IMR-90 (cell line): ENCODE measurements around the gene TMC7. TPM values are rescaled to one million over a fixed set of nuclear protein-coding genes. Genes with fewer than 3 reads are reported as not detected.

Experiments used
- ATAC-seq: fragments of 200-7000 bp; cut with Tn5 transposase; 2 replicates; pipeline ENCODE4 v1.9.1; 2020; ENCODE audit warnings: low read depth, mild to moderate bottlenecking, moderate library complexity
- BruUV-seq: library from RNA; stranded (reverse); fragments of 400-500 nt; replicated peaks from 2 replicates; lab custom pipeline; 2021; lab: Mats Ljungman, UMichigan
- CTCF ChIA-PET: fragments of 300-600 bp; formaldehyde crosslinking; extraction: SDS; loops from one replicate; lab custom pipeline; 2021; ENCODE audit warnings: antibody characterized with exemption; lab: Yijun Ruan, JAX
- POLR2A ChIA-PET: fragments of 300-600 bp; sonication (Branson Sonifier 250); formaldehyde crosslinking; loops from one replicate; lab custom pipeline; 2022; ENCODE audit warnings: antibody characterized with exemption; ENCODE audit not compliant: unreplicated experiment; lab: Charles Lee
- DNase-seq: peaks from one replicate; pipeline ENCODE4 v3.0.0; 2013
- H2AFZ ChIP-seq: replicated peaks from 2 replicates; pipeline ENCODE3; 2013; ENCODE audit warnings: low read length, mild to moderate bottlenecking; ENCODE audit not compliant: poor library complexity
- H2AK5ac ChIP-seq: 2 replicates; pipeline ENCODE4 v1.6.1; 2013; ENCODE audit warnings: low read depth, low read length, inconsistent platforms
- H2AK9ac ChIP-seq: replicated peaks from 2 replicates; pipeline ENCODE3; 2013; ENCODE audit warnings: mild to moderate bottlenecking, low read depth, low read length, moderate library complexity; ENCODE audit not compliant: poor library complexity
- H2BK120ac ChIP-seq: 2 replicates; pipeline ENCODE4 v1.6.1; 2013; ENCODE audit warnings: low read depth, low read length, inconsistent platforms
- H2BK15ac ChIP-seq: 3 replicates; pipeline ENCODE4 v1.6.1; 2013; ENCODE audit warnings: low read depth, low read length, inconsistent platforms
- H2BK20ac ChIP-seq: 2 replicates; pipeline ENCODE4 v1.6.1; 2013; ENCODE audit warnings: low read depth, mild to moderate bottlenecking, inconsistent platforms, low read length, moderate library complexity
- H2BK5ac ChIP-seq: 2 replicates; pipeline ENCODE4 v1.6.1; 2013; ENCODE audit warnings: mild to moderate bottlenecking, low read depth, low read length, inconsistent platforms; ENCODE audit not compliant: poor library complexity, severe bottlenecking
- H3K14ac ChIP-seq: replicated peaks from 2 replicates; pipeline ENCODE4 v1.6.1; 2013; ENCODE audit warnings: low read depth, low read length, inconsistent platforms
- H3K18ac ChIP-seq: 2 replicates; pipeline ENCODE4 v1.6.1; 2013; ENCODE audit warnings: low read depth, low read length, control low read depth
- H3K23ac ChIP-seq: 2 replicates; pipeline ENCODE4 v1.6.1; 2013; ENCODE audit warnings: low read depth, low read length, inconsistent platforms
- H3K27ac ChIP-seq: 2 replicates; pipeline ENCODE4 v1.5.1; 2013; ENCODE audit warnings: mild to moderate bottlenecking, control low read depth, low read length; ENCODE audit not compliant: insufficient read depth
- H3K27me3 ChIP-seq: 2 replicates; pipeline ENCODE4 v1.6.1; 2013; ENCODE audit warnings: low read length; ENCODE audit not compliant: control insufficient read depth, insufficient read depth
- H3K36me3 ChIP-seq: 2 replicates; pipeline ENCODE4 v1.6.1; 2013; ENCODE audit warnings: low read length, mixed read lengths; ENCODE audit not compliant: control insufficient read depth, insufficient read depth
- H3K4ac ChIP-seq: 2 replicates; pipeline ENCODE4 v1.6.1; 2013; ENCODE audit warnings: low read depth, low read length, inconsistent platforms
- H3K4me1 ChIP-seq: 2 replicates; pipeline ENCODE4 v1.6.1; 2013; ENCODE audit warnings: low read length, mixed read lengths; ENCODE audit not compliant: control insufficient read depth, insufficient read depth
- H3K4me2 ChIP-seq: 2 replicates; pipeline ENCODE4 v1.6.1; 2013; ENCODE audit warnings: low read depth, mild to moderate bottlenecking, control low read depth, low read length, moderate library complexity
- H3K4me3 ChIP-seq: 2 replicates; pipeline ENCODE4 v1.5.1; 2013; ENCODE audit warnings: low read depth, mild to moderate bottlenecking, control low read depth, low read length, moderate library complexity; ENCODE audit not compliant: insufficient read depth
- H3K56ac ChIP-seq: 2 replicates; pipeline ENCODE4 v1.6.1; 2013; ENCODE audit warnings: low read length, inconsistent platforms; ENCODE audit not compliant: insufficient read depth; ENCODE audit errors: extremely low read depth
- H3K79me1 ChIP-seq, 2 experiments: 2 replicates each; pipeline ENCODE4 v1.6.1; 2013; ENCODE audit warnings: low read length in 2 of 2, inconsistent platforms in 1 of 2, low read depth in 1 of 2
- H3K9ac ChIP-seq: 2 replicates; pipeline ENCODE4 v1.6.1; 2013; ENCODE audit warnings: low read depth, low read length, control low read depth
- H3K9me1 ChIP-seq: 2 replicates; pipeline ENCODE4 v1.6.1; 2013; ENCODE audit warnings: low read length, inconsistent platforms; ENCODE audit not compliant: insufficient read depth
- H3K9me3 ChIP-seq: 2 replicates; pipeline ENCODE4 v1.6.1; 2013; ENCODE audit warnings: low read length; ENCODE audit not compliant: control insufficient read depth, insufficient read depth
- H4K20me1 ChIP-seq: 2 replicates; pipeline ENCODE4 v1.6.1; 2013; ENCODE audit warnings: low read length, inconsistent platforms; ENCODE audit not compliant: insufficient read depth
- H4K5ac ChIP-seq: 2 replicates; pipeline ENCODE4 v1.6.1; 2013; ENCODE audit warnings: mild to moderate bottlenecking, low read depth, low read length, control low read depth
- H4K8ac ChIP-seq, 2 experiments: 2 replicates each; pipeline ENCODE4 v1.6.1; 2013; ENCODE audit warnings: low read depth in 2 of 2, low read length in 2 of 2, control low read depth in 1 of 2, inconsistent platforms in 1 of 2
- H4K91ac ChIP-seq: 2 replicates; pipeline ENCODE4 v1.6.1; 2013; ENCODE audit warnings: low read depth, low read length, inconsistent platforms; ENCODE audit not compliant: insufficient read depth
- BHLHE40 ChIP-seq: fragments of 150-350 bp; IDR thresholded peaks from 2 replicates; pipeline ENCODE4 v1.6.1; 2016; ENCODE audit warnings: mild to moderate bottlenecking, low read depth, low read length
- CEBPB ChIP-seq: IDR thresholded peaks from 2 replicates; pipeline ENCODE4 v1.6.1; 2012; ENCODE audit warnings: low read depth, low read length, improper control_type of control experiment
- CHD1 ChIP-seq: IDR thresholded peaks from 2 replicates; pipeline ENCODE4 v1.6.1; 2012; ENCODE audit warnings: low read depth, low read length, improper control_type of control experiment
- ELK1 ChIP-seq: fragments of 150-350 bp; IDR thresholded peaks from 2 replicates; pipeline ENCODE4 v1.6.1; 2016; ENCODE audit warnings: low read depth, mild to moderate bottlenecking, low read length, moderate library complexity, borderline replicate concordance
- FOS ChIP-seq: fragments of 150-350 bp; IDR thresholded peaks from 2 replicates; pipeline ENCODE4 v1.6.1; 2016; ENCODE audit warnings: low read depth, low read length
- MAFK ChIP-seq: IDR thresholded peaks from 2 replicates; pipeline ENCODE4 v1.6.1; 2012; ENCODE audit warnings: low read depth, low read length, improper control_type of control experiment
- MAZ ChIP-seq: IDR thresholded peaks from 2 replicates; pipeline ENCODE4 v1.6.1; 2012; ENCODE audit warnings: low read depth, mild to moderate bottlenecking, low read length, improper control_type of control experiment, moderate library complexity, borderline replicate concordance
- MXI1 ChIP-seq: IDR thresholded peaks from 2 replicates; pipeline ENCODE4 v1.6.1; 2012; ENCODE audit warnings: low read depth, mild to moderate bottlenecking, low read length, moderate library complexity, borderline replicate concordance
- NFE2L2 ChIP-seq: fragments of 150-350 bp; IDR thresholded peaks from 2 replicates; pipeline ENCODE4 v1.6.1; 2016; ENCODE audit warnings: low read depth, mild to moderate bottlenecking, low read length
- POLR2A ChIP-seq: IDR thresholded peaks from 2 replicates; pipeline ENCODE4 v1.6.1; 2012; ENCODE audit warnings: mild to moderate bottlenecking, low read depth, low read length
- RAD21 ChIP-seq: IDR thresholded peaks from 2 replicates; pipeline ENCODE4 v1.6.1; 2012; ENCODE audit warnings: low read length, improper control_type of control experiment
- RCOR1 ChIP-seq: IDR thresholded peaks from 2 replicates; pipeline ENCODE4 v1.6.1; 2012; ENCODE audit warnings: mild to moderate bottlenecking, low read length, improper control_type of control experiment; ENCODE audit not compliant: insufficient replicate concordance
- RFX5 ChIP-seq: IDR thresholded peaks from 2 replicates; pipeline ENCODE4 v1.8.0; 2012; ENCODE audit warnings: low read depth, mild to moderate bottlenecking, low read length, moderate library complexity
- SMC3 ChIP-seq: fragments of 150-350 bp; IDR thresholded peaks from 2 replicates; pipeline ENCODE4 v1.6.1; 2016; ENCODE audit warnings: low read depth, mild to moderate bottlenecking, antibody characterized with exemption, low read length, moderate library complexity
- USF2 ChIP-seq: fragments of 150-350 bp; IDR thresholded peaks from 2 replicates; pipeline ENCODE4 v1.6.1; 2017; ENCODE audit warnings: mild to moderate bottlenecking, antibody characterized with exemption, low read length, low read depth
- WGBS, 2 experiments: methylation state at CpG; one replicate each; pipeline versions ENCODE4 v1.1.5 to v1.1.7; 2013; ENCODE audit warnings: missing lambda C conversion rate in 2 of 2; ENCODE audit not compliant: insufficient read length in 1 of 2; ENCODE audit errors: extremely low coverage in 2 of 2; 5-methylcytosine and 5-hydroxymethylcytosine counted together
- dilution Hi-C: fragments of 300-500 bp; cut with HindIII; formaldehyde crosslinking; loops from one replicate; pipeline ENCODE4 v1.14.3; 2018; ENCODE audit warnings: low sequenced_read_pairs; ENCODE audit not compliant: unreplicated experiment
- in situ Hi-C: fragments of 300-500 bp; cut with MboI; formaldehyde crosslinking; loops from 3 replicates; pipeline ENCODE4 v1.14.3; 2019; ENCODE audit warnings: low sequenced_read_pairs, inconsistent platforms, mixed read lengths
- intact Hi-C: fragments of 100-400 bp; cut with micrococcal nuclease; formaldehyde crosslinking; loops from 2 replicates; pipeline ENCODE4 v1.10.0; 2022
- polyA plus RNA-seq, 3 experiments: library from polyadenylated mRNA; depleted of rRNA; stranded (reverse); fragments of >200 nt; gene quantifications; 2 replicates each; pipeline ENCODE4 v1.2.3, GENCODE V29; 2012; ENCODE audit warnings: low replicate concordance in 1 of 3
- total RNA-seq: library from RNA; depleted of rRNA; stranded (reverse); fragments of >200 nt; gene quantifications from 2 replicates; pipeline ENCODE4 v1.2.3, GENCODE V29; 2012

TMC7 gene
- total and polyA plus RNA-seq, 2 of the 4 experiments (the other 2 are of a cell fraction) = 0.27 to 0.36 TPM

DNA sequence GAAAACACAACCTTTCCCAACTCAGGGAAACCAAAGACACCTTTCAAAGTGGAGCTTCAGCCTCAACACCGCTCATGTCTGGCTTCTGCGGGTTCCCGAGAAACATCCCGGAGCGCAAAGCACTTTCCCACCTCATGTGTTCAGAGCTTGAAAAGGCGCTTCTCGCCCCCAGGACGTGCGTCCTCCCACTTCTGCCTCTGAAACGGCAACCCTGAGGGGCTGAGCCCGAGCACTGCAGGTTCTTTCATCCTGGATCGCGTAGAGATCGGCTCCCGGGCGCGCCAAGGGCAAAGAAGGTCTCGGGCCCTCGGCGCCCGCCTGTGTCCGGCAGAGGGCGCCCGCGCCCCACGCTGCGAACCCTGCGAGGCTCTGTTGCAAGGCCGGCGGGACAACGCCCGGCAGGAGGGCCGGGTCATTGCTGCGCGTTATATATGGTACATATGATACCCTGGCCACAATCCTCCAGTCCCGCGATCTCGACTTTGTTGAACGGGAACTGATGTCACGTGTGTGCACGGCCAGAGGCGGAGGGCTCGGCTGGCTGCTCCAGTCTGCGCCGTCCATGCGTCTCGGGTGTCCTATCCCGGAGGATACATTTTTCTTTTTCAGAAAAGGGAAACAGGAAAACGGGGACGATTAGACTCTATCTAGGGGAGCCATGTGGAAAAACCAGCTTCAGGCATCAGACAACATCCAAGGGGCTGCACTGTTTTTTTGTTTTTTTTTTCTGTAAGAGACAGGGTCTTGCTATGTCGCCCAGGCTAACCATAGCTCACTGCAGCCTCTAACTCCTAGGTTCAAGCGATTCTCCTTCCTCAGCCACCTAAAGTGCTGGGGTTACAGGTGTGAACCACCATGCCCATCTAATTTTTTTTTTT lies 102.8 kb downstream of the TMC7 start:
- peak overlapping the region; percentile 23 to 90; a peak in 2 of 4 replicates for H4K8ac ChIP-seq
- 1% methylated on average over 15 of the region's 52 CpGs; no CpG with 5 or more reads in 1 of the 2 experiments for WGBS, 2 experiments
- no peak overlapping the region; the same call in 2 of the 3 replicates for H2BK15ac ChIP-seq
- H3K4me1 ChIP-seq = peaks cover 2% of the 10 kb centered on the region
- no peaks in the 10 kb centered on the region for H4K20me1 ChIP-seq
- H3K56ac ChIP-seq = peak overlapping the region; percentile 76; the same call in 1 of the 2 replicates
- in situ Hi-C loops = loop anchor here (5.0 kb wide), 2 partner anchors 291 to 416 kb away; no protein-coding TSS in a partner anchor
- H2BK5ac ChIP-seq = no peak overlapping the region
- H3K4me2 ChIP-seq = peak overlapping the region; percentile 85
- intact Hi-C loops = loop anchor here (1.0 to 5.0 kb wide), 6 partner anchors 27 to 436 kb away; partner anchors contain the start of genes CCP110, GDE1 and ITPRIPL2
- H4K5ac ChIP-seq = peak overlapping the region; percentile 3; the same call in 1 of the 2 replicates
- peak overlapping the region; percentile 86 for H2AFZ ChIP-seq
- H3K14ac ChIP-seq = peak overlapping the region; percentile 73
- peak overlapping the region; percentile 50 for H3K9ac ChIP-seq
- no peak overlapping the region for H3K18ac ChIP-seq
- no peaks in the 10 kb centered on the region for H3K36me3 ChIP-seq
- H3K4me3 ChIP-seq = peak overlapping the region; percentile 41
- no peaks in the 10 kb centered on the region for H3K27me3 ChIP-seq
- H2AK5ac ChIP-seq = no peak overlapping the region; the same call in 1 of the 2 replicates
- peak; percentile 99 for ATAC-seq
- BruUV-seq = no TSS peak
- peak overlapping the region; percentile 86; the same call in 1 of the 2 replicates for H3K23ac ChIP-seq
- dilution Hi-C loops = no loop called here
- H3K27ac ChIP-seq = peak overlapping the region; percentile 0; the same call in 1 of the 2 replicates
- peak; percentile 91 for DNase-seq
- POLR2A ChIA-PET = no interaction called here
- H3K4ac ChIP-seq = peak overlapping the region; percentile 78
- H3K9me3 ChIP-seq = no peaks in the 10 kb centered on the region
- H3K9me1 ChIP-seq = no peaks in the 10 kb centered on the region
- peak overlapping the region; percentile 31 for H2AK9ac ChIP-seq
- H2BK20ac ChIP-seq = peak overlapping the region; percentile 38; the same call in 1 of the 2 replicates
- H4K91ac ChIP-seq = peak overlapping the region; percentile 37; the same call in 1 of the 2 replicates
- no peaks in the 10 kb centered on the region for H3K79me1 ChIP-seq
- CTCF ChIA-PET = interaction anchor here (0.5 to 2.1 kb wide), 16 partner anchors 14 to 1602 kb away, joined by 3 to 7 read pairs (median 3); partner anchors contain the start of gene ITPRIPL2
- H2BK120ac ChIP-seq = peak overlapping the region; percentile 60
- no peak for TF ChIP-seq FOS
- TF ChIP-seq NFE2L2 = no peak
- peak; percentile 89 for TF ChIP-seq USF2
- TF ChIP-seq MAZ = 0 out of 2 replicates have a peak, but pooled peaks have one; percentile 21
- peak; percentile 51; the same call in 1 of the 2 replicates for TF ChIP-seq POLR2A
- TF ChIP-seq SMC3 = peak; percentile 99
- no peak for TF ChIP-seq CHD1
- peak; percentile 91 for TF ChIP-seq CEBPB
- no peak for TF ChIP-seq MAFK
- peak; percentile 61; the same call in 1 of the 2 replicates for TF ChIP-seq MXI1
- peak; percentile 99 for TF ChIP-seq RAD21
- peak; percentile 57 for TF ChIP-seq BHLHE40
- TF ChIP-seq RCOR1 = no peak
- no peak for TF ChIP-seq ELK1
- no peak for TF ChIP-seq RFX5
